B cell (primary cell): Measurements from ENCODE around the gene LIN37.

Experiments used
- EZH2 ChIP-seq: IDR thresholded peaks from 2 replicates; pipeline ENCODE4 v1.6.1; 2012; ENCODE audit warnings: borderline replicate concordance, low read depth, mild to moderate bottlenecking, moderate library complexity, low read length; ENCODE audit not compliant: insufficient read depth, poor library complexity, severe bottlenecking
- TF ChIP-seq, protein P1 (sequence below): fragments of 200-600 bp; IDR thresholded peaks from one replicate; pipeline ENCODE4 v1.8.0; 2022; ENCODE audit warnings: antibody characterized with exemption, mild to moderate bottlenecking

- no peak for TF ChIP-seq EZH2
- TF ChIP-seq, protein P1, sequence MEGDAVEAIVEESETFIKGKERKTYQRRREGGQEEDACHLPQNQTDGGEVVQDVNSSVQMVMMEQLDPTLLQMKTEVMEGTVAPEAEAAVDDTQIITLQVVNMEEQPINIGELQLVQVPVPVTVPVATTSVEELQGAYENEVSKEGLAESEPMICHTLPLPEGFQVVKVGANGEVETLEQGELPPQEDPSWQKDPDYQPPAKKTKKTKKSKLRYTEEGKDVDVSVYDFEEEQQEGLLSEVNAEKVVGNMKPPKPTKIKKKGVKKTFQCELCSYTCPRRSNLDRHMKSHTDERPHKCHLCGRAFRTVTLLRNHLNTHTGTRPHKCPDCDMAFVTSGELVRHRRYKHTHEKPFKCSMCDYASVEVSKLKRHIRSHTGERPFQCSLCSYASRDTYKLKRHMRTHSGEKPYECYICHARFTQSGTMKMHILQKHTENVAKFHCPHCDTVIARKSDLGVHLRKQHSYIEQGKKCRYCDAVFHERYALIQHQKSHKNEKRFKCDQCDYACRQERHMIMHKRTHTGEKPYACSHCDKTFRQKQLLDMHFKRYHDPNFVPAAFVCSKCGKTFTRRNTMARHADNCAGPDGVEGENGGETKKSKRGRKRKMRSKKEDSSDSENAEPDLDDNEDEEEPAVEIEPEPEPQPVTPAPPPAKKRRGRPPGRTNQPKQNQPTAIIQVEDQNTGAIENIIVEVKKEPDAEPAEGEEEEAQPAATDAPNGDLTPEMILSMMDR: no peak
Observed at GRCh38 chr19:35754370-35755130, 6.2 kb downstream of the LIN37 start.
